Endothelial cell of hepatic sinusoid (primary cell): ENCODE measurements around the gene MRPL58.
"Not testable (repeated sequence)": the region's sequence is repeated elsewhere in the genome, so short reads cannot be mapped to it uniquely, and the experiment has no call there.

Experiments
- in situ Hi-C: cut with HindIII; loops from 2 replicates; pipeline ENCODE4 v1.10.0; 2017; ENCODE audit warnings: low sequenced_read_pairs

Gene MRPL58

GRCh38 chr17:75012346-75013091, at the start of gene MRPL58:
Gene MRPL58 (plus strand): TSS chr17:75012670. CDS start chr17:75012687, 17 bp downstream.
- in situ Hi-C loops = no loop called here

- in situ Hi-C loops = no loop called here
These were observed 48.8 kb upstream of the MRPL58 start for GRCh38 chr17:74963656-74964055.

- in situ Hi-C loops = no loop called here
These were observed 48.2 kb upstream of the MRPL58 start for GRCh38 chr17:74964246-74964761.

- in situ Hi-C loops = no loop called here
These were observed 47.4 kb upstream of the MRPL58 start for GRCh38 chr17:74964988-74965622.

- in situ Hi-C loops = no loop called here
These were observed 44.1 kb upstream of the MRPL58 start for GRCh38 chr17:74968361-74968780.

GRCh38 chr17:74969501-74969900, 43.0 kb upstream of the MRPL58 start:
- in situ Hi-C loops = not testable (repeated sequence)

GRCh38 chr17:74970395-74970794, 42.1 kb upstream of the MRPL58 start:
- in situ Hi-C loops = no loop called here

GRCh38 chr17:74971069-74971841, 41.2 kb upstream of the MRPL58 start:
- in situ Hi-C loops = no loop called here

GRCh38 chr17:74971842-74972106, 40.7 kb upstream of the MRPL58 start:
- in situ Hi-C loops = no loop called here

- in situ Hi-C loops = no loop called here
These were observed 40.1 kb upstream of the MRPL58 start, which contains the start of gene HID1 for GRCh38 chr17:74972107-74972972. Gene HID1 (minus strand): TSS chr17:74972759. CDS start chr17:74972656, 103 bp downstream.

GRCh38 chr17:74972973-74973328, 39.5 kb upstream of the MRPL58 start:
- in situ Hi-C loops = no loop called here

GRCh38 chr17:74975943-74976342, 36.5 kb upstream of the MRPL58 start:
- in situ Hi-C loops = no loop called here

- in situ Hi-C loops = no loop called here
These were observed 34.7 kb upstream of the MRPL58 start for GRCh38 chr17:74977802-74978201.

- in situ Hi-C loops = no loop called here
These were observed 34.2 kb upstream of the MRPL58 start for GRCh38 chr17:74978240-74978639.

GRCh38 chr17:74979408-74980146, 32.9 kb upstream of the MRPL58 start:
- in situ Hi-C loops = no loop called here

GRCh38 chr17:74981318-74981978, 31.0 kb upstream of the MRPL58 start:
- in situ Hi-C loops = no loop called here

- in situ Hi-C loops = no loop called here
These were observed 30.3 kb upstream of the MRPL58 start for GRCh38 chr17:74981979-74982662.

- in situ Hi-C loops = not testable (repeated sequence)
These were observed 29.7 kb upstream of the MRPL58 start for GRCh38 chr17:74982663-74983313.
